ENCODE results near the gene GNB2. TPM values are rescaled to one million over a fixed set of nuclear protein-coding genes. Genes with fewer than 3 reads are reported as not detected.
A peak's percentile ranks its signal among the peaks of the same experiment; 100 is the strongest.

GNB2 gene
- total RNA-seq, 1 experiment from 2014 or later: 65.0 TPM

GRCh38 chr7:100726996-100727761 is 53.6 kb downstream of the GNB2 start:
- peak; percentile 40 for DNase-seq (ENCODE audit: low spot score)

- DNase-seq (ENCODE audit: low spot score): no peak
These were observed 54.7 kb downstream of the GNB2 start for GRCh38 chr7:100728196-100728595.

Other genes with a start within 250 kb of the GNB2 start
- gene ZCWPW1, start 245.0 kb upstream of the GNB2 start, total RNA-seq (2014; rRNA removed; shearing (Covaris generic)): 1.9 and 2.2 TPM in 2 replicates
- 25.8 and 28.5 TPM in 2 replicates for gene MEPCE, start 243.9 kb upstream of the GNB2 start, total RNA-seq (2014; rRNA removed; shearing (Covaris generic))
- gene PPP1R35, start 237.2 kb upstream of the GNB2 start, total RNA-seq (2014; rRNA removed; shearing (Covaris generic)): 22.6 and 31.5 TPM in 2 replicates
- 0.84 and 1.0 TPM in 2 replicates for gene SPACDR, start 209.5 kb upstream of the GNB2 start, total RNA-seq (2014; rRNA removed; shearing (Covaris generic))
- 19.4 and 28.2 TPM in 2 replicates for gene TSC22D4, start 194.5 kb upstream of the GNB2 start, total RNA-seq (2014; rRNA removed; shearing (Covaris generic))
- gene NYAP1, start 189.8 kb upstream of the GNB2 start, total RNA-seq (2014; rRNA removed; shearing (Covaris generic)): not detected in 2 replicates
- 4.9 and 7.6 TPM in 2 replicates for gene AGFG2, start 134.5 kb upstream of the GNB2 start, total RNA-seq (2014; rRNA removed; shearing (Covaris generic))
- not detected in 2 replicates for gene SAP25, start 99.8 kb upstream of the GNB2 start, total RNA-seq (2014; rRNA removed; shearing (Covaris generic))
- 3.4 TPM in 2 replicates for gene LRCH4, start 87.6 kb upstream of the GNB2 start, total RNA-seq (2014; rRNA removed; shearing (Covaris generic))
- 0.15 TPM in 1 of 2 replicates, not detected in the other for gene FBXO24, start 87.4 kb upstream of the GNB2 start, total RNA-seq (2014; rRNA removed; shearing (Covaris generic))
- 123 and 180 TPM in 2 replicates for gene PCOLCE, start 71.4 kb upstream of the GNB2 start, total RNA-seq (2014; rRNA removed; shearing (Covaris generic))
- 10.1 and 18.5 TPM in 2 replicates for gene MOSPD3, start 61.2 kb upstream of the GNB2 start, total RNA-seq (2014; rRNA removed; shearing (Covaris generic))
- gene TFR2, start 32.2 kb upstream of the GNB2 start, total RNA-seq (2014; rRNA removed; shearing (Covaris generic)): 0.25 TPM in 1 of 2 replicates, not detected in the other
- gene ACTL6B, start 17.3 kb upstream of the GNB2 start, total RNA-seq (2014; rRNA removed; shearing (Covaris generic)): not detected in 2 replicates
- gene GIGYF1, start 20.5 kb downstream of the GNB2 start, total RNA-seq (2014; rRNA removed; shearing (Covaris generic)): 2.6 and 4.1 TPM in 2 replicates
- gene POP7, start 32.4 kb downstream of the GNB2 start, total RNA-seq (2014; rRNA removed; shearing (Covaris generic)): 61.6 and 80.1 TPM in 2 replicates
- gene EPO, start 46.7 kb downstream of the GNB2 start, total RNA-seq (2014; rRNA removed; shearing (Covaris generic)): not detected in 2 replicates
- gene ZAN, start 59.9 kb downstream of the GNB2 start, total RNA-seq (2014; rRNA removed; shearing (Covaris generic)): not detected in 2 replicates
- gene EPHB4, start 153.8 kb downstream of the GNB2 start, total RNA-seq (2014; rRNA removed; shearing (Covaris generic)): 29.9 and 37.1 TPM in 2 replicates
- gene SLC12A9, start 179.0 kb downstream of the GNB2 start, total RNA-seq (2014; rRNA removed; shearing (Covaris generic)): 4.9 and 5.6 TPM in 2 replicates
- gene TRIP6, start 193.6 kb downstream of the GNB2 start, total RNA-seq (2014; rRNA removed; shearing (Covaris generic)): 78.5 and 95.5 TPM in 2 replicates
- 44.3 and 46.8 TPM in 2 replicates for gene SRRT, start 201.4 kb downstream of the GNB2 start, total RNA-seq (2014; rRNA removed; shearing (Covaris generic))
- 6.3 and 6.7 TPM in 2 replicates for gene UFSP1, start 216.0 kb downstream of the GNB2 start, total RNA-seq (2014; rRNA removed; shearing (Covaris generic))
- 0.15 TPM in 1 of 2 replicates, not detected in the other for gene ACHE, start 222.1 kb downstream of the GNB2 start, total RNA-seq (2014; rRNA removed; shearing (Covaris generic))

Data from H4 (cell line).